Ishikawa (cell line): Measurements from ENCODE around the gene DCAF7.

Experiments used
- CEBPB ChIP-seq: IDR thresholded peaks from 2 replicates; pipeline ENCODE4 v1.6.1; 2012
- CREB1 ChIP-seq: IDR thresholded peaks from 2 replicates; pipeline ENCODE4 v1.6.1; 2012; ENCODE audit warnings: low read depth
- EGR1 ChIP-seq: IDR thresholded peaks from 2 replicates; pipeline ENCODE4 v1.6.1; 2012
- EP300 ChIP-seq: IDR thresholded peaks from 2 replicates; pipeline ENCODE4 v1.6.1; 2012; ENCODE audit warnings: borderline replicate concordance
- FOXM1 ChIP-seq: IDR thresholded peaks from 2 replicates; pipeline ENCODE4 v1.6.1; 2012; ENCODE audit warnings: low read depth, borderline replicate concordance
- MAX ChIP-seq: IDR thresholded peaks from 2 replicates; pipeline ENCODE4 v1.6.1; 2012
- NFIC ChIP-seq: IDR thresholded peaks from 2 replicates; pipeline ENCODE4 v1.6.1; 2012
- RAD21 ChIP-seq: IDR thresholded peaks from 2 replicates; pipeline ENCODE4 v1.6.1; 2012; ENCODE audit warnings: low read depth
- REST ChIP-seq: IDR thresholded peaks from 2 replicates; pipeline ENCODE4 v1.6.1; 2012; ENCODE audit warnings: low read depth, mild to moderate bottlenecking
- TAF1 ChIP-seq: IDR thresholded peaks from 2 replicates; pipeline ENCODE4 v1.6.1; 2012; ENCODE audit warnings: low read depth, mild to moderate bottlenecking
- TCF12 ChIP-seq: IDR thresholded peaks from 2 replicates; pipeline ENCODE4 v1.6.1; 2012; ENCODE audit warnings: low read depth
- TEAD4 ChIP-seq: IDR thresholded peaks from 2 replicates; pipeline ENCODE4 v1.6.1; 2012
- USF1 ChIP-seq: IDR thresholded peaks from 2 replicates; pipeline ENCODE4 v1.6.1; 2012
- YY1 ChIP-seq: IDR thresholded peaks from 2 replicates; pipeline ENCODE4 v1.6.1; 2012; ENCODE audit warnings: low read depth
- ZBTB7A ChIP-seq: IDR thresholded peaks from 2 replicates; pipeline ENCODE4 v1.6.1; 2012; ENCODE audit warnings: low read depth

DCAF7 gene

GRCh38 chr17:63505341-63505740, 44.9 kb upstream of the DCAF7 start:
- TF ChIP-seq MAX (no peak), REST (no peak), CREB1 (no peak), TEAD4 (no peak), CEBPB (no peak), YY1 (no peak), USF1 (no peak), NFIC (no peak), RAD21 (no peak), ZBTB7A (no peak), TAF1 (no peak), TCF12 (no peak), EP300 (no peak), FOXM1 (no peak), EGR1 (no peak)

GRCh38 chr17:63506627-63507026, 43.6 kb upstream of the DCAF7 start:
- no peak for TF ChIP-seq MAX
- no peak for TF ChIP-seq ZBTB7A
- TF ChIP-seq CREB1 = no peak
- TF ChIP-seq REST = no peak
- TF ChIP-seq EGR1 = no peak
- no peak for TF ChIP-seq RAD21
- no peak for TF ChIP-seq CEBPB
- TF ChIP-seq NFIC = no peak
- no peak for TF ChIP-seq USF1
- no peak for TF ChIP-seq FOXM1

GRCh38 chr17:63511331-63511730, 38.9 kb upstream of the DCAF7 start:
- no peak for TF ChIP-seq CEBPB
- TF ChIP-seq RAD21 = no peak
- TF ChIP-seq TCF12 = no peak
- TF ChIP-seq ZBTB7A = no peak
- TF ChIP-seq REST = no peak
- TF ChIP-seq MAX = no peak
- no peak for TF ChIP-seq NFIC
- TF ChIP-seq YY1 = no peak
- TF ChIP-seq FOXM1 = no peak
- no peak for TF ChIP-seq EGR1
- no peak for TF ChIP-seq TEAD4
- no peak for TF ChIP-seq USF1
- TF ChIP-seq TAF1 = no peak
- no peak for TF ChIP-seq CREB1
- no peak for TF ChIP-seq EP300

- TF ChIP-seq RAD21 = no peak
- TF ChIP-seq CEBPB = no peak
- no peak for TF ChIP-seq YY1
- TF ChIP-seq EGR1 = no peak
- TF ChIP-seq USF1 = no peak
- TF ChIP-seq NFIC = no peak
- no peak for TF ChIP-seq CREB1
- TF ChIP-seq MAX = no peak
- TF ChIP-seq EP300 = no peak
- no peak for TF ChIP-seq FOXM1
- TF ChIP-seq REST = no peak
- TF ChIP-seq TCF12 = no peak
- TF ChIP-seq TEAD4 = no peak
- no peak for TF ChIP-seq TAF1
- no peak for TF ChIP-seq ZBTB7A
Observed at GRCh38 chr17:63512388-63512787, 37.9 kb upstream of the DCAF7 start.
